Stimulated activated CD8-positive, alpha-beta memory T cell treated with anti-CD3 and anti-CD28 coated beads, Interleukin-4, amount 100 ng/mL, for 4 hours (primary cell): ENCODE measurements around the gene C3orf70.

Experiments used
- DNase-seq, 2 donors: peaks; one replicate each; pipeline ENCODE4 v3.0.0-alpha.2; 2020; ENCODE audit warnings: low read depth in 2 of 2, low spot score in 1 of 2

Gene C3orf70

GRCh38 chr3:185052631-185053030, 100.2 kb downstream of the C3orf70 start:
- no peak for DNase-seq

GRCh38 chr3:185051801-185052200, 101.1 kb downstream of the C3orf70 start:
- DNase-seq, result no peak

GRCh38 chr3:185049710-185050109, 103.2 kb downstream of the C3orf70 start:
- DNase-seq, result no peak

GRCh38 chr3:185046603-185047002, 106.3 kb downstream of the C3orf70 start:
- no peak for DNase-seq

GRCh38 chr3:185046164-185046515, 106.7 kb downstream of the C3orf70 start:
- DNase-seq, result no peak

- no peak for DNase-seq
These were observed 110.4 kb downstream of the C3orf70 start for GRCh38 chr3:185042312-185043050.

GRCh38 chr3:185041540-185041939, 111.3 kb downstream of the C3orf70 start:
- DNase-seq, result no peak

GRCh38 chr3:185040425-185040824, 112.4 kb downstream of the C3orf70 start:
- no peak for DNase-seq

GRCh38 chr3:185037801-185038200, 115.1 kb downstream of the C3orf70 start:
- no peak for DNase-seq

GRCh38 chr3:185030951-185031350, 121.9 kb downstream of the C3orf70 start:
- DNase-seq, result no peak

GRCh38 chr3:185030399-185030798, 122.5 kb downstream of the C3orf70 start:
- no peak for DNase-seq

- DNase-seq, result no peak
These were observed 123.8 kb downstream of the C3orf70 start for GRCh38 chr3:185029086-185029485.

- no peak for DNase-seq
These were observed 124.7 kb downstream of the C3orf70 start for GRCh38 chr3:185028121-185028520.
